ENCODE measurements around the gene NUBP2.
A peak's percentile ranks its signal among the peaks of the same experiment; 100 is the strongest.

The NUBP2 gene

DNA sequence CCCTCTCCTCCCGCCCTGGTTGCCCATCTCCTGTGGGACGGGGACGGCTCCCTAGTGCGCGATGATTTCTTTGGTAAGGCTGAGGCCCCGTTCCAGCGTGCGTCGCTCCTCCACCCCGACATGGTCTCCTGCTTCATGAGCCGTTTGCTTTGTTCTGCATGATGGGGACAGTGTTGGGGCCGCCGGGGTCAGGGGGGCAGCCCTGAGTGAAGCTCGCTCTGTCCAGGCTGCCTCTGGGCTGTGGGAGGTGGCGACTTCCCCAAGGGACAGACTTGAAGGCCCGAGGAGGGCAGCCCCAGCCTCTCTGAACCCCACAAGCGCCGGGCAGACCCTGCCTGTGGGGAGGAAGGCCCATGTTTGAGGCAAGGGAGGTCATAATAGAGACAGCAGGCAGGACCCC is 23.8 kb upstream of the NUBP2 start:
- DNase-seq (ENCODE audit: low read depth in 2 of 2): no peak

DNA sequence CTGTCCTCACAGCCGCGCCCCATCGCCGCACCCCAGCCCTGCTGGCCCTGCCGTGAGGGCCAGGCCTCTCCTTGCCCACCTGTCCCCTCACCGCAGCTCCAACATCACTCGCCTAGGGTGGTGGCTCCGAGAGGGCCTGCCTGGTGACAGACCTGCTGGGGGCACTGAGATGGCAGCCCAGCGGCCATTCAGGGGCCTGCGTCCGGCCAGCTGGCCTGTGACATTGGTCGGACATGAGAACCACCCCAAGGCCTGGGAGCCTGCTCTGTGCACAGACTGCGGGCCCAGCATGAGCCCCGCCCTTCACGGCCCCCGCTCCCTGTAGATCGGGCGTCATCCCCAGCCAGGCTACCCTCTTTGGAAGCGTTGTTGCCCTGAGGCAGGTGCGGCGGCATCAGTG is 23.2 kb upstream of the NUBP2 start:
- no peak for DNase-seq (ENCODE audit: low read depth in 2 of 2)

DNA sequence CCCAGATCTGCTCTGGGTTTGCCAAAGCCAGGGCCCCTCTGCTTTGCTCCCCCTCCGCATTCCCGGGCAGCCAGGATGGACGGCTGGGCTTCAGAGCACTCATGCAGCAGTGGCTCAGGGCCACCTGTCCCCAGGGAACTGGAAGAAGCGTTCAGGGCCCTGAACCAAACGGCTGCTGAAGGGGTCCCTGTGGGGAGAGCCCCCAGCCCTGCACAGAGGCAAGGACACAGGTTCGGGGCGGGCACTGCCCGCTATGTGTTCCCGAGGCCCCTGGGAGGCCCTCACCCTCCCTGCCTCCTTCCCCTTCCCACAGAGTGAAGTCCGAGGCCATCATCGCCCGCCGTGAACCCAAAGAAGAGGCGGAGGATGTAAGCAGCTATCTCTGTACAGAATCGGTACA is 21.8 kb upstream of the NUBP2 start:
- DNase-seq (ENCODE audit: low read depth in 2 of 2): no peak

DNA sequence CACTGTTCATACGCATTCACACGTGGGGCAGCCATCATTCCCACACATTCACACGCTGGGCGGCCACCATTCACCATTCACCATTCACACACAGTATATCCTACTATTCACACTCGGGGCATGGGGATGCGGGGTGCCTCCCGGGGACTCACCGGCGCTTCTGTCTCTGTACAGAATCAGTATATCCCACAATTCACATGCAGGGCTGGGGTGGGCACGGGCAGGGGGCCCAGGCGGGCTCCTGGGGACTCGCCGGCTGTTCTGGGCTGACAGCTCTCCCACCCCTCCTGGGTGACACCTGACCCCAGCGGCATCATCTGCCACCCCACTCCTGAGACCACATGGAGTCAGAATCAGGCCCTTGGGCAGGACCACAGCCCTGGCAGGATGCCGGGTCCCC is 21.0 kb upstream of the NUBP2 start:
- no peak for DNase-seq (ENCODE audit: low read depth in 2 of 2)

DNA sequence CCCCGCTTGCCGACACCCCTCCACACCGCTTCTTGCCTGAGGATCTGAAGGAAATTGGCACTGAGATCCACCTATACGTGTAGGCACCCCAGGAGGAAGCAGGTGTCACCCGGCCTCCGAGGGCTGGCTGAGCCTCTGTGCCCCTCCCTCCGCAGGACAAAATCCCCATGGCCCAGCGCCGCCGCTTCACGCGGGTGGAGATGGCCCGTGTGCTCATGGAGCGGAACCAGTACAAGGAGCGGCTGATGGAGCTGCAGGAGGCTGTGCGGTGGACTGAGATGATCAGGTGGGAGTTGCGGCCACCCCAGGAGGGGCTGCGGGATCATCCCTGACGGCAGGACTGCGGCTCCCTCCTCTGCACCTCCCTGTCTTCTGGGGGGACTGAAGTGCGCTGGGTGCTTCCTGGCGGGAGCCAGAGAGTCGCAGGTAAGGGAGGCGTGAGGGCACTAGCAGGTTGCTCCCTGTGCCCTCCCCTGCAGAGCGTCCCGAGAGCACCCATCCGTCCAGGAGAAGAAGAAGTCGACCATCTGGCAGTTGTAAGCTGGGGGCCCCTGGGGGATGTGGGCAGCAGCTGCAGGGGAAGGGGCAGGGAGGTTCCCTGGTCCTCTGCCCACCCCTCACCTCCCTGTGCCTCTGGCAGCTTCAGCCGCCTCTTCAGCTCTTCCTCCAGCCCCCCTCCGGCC is 20.4 kb upstream of the NUBP2 start:
- DNase-seq (ENCODE audit: low read depth in 2 of 2): no peak

DNA sequence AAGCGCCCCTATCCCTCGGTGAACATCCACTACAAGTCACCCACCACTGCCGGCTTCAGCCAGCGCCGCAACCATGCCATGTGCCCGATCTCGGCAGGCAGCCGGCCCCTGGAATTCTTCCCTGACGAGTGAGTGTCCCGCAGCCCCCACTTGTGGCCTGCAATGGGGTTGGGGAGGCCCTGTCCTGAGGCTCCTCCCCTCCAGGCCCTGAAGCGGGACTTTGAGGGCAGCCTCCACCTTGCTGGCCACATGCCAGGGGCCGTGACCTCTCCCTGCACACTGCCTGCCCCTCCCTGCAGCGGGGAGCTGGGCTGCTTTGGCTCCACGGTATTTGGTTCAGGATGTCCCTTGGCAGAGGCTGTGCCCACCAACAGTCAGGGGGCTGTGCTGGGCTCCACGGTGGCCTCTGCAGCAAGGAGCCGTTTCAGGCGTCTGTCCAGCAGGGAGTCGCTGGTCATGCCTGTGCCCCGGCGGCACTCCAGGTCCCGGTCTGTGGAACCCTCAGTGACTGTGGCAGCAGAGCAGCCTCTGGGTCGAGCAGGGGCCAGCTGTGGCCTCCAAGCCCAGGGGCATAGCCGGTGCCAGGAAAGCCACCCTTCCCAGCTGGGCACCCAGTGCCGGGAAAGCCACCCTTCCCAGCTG is 19.8 kb upstream of the NUBP2 start:
- DNase-seq (ENCODE audit: low read depth in 2 of 2): no peak

DNA sequence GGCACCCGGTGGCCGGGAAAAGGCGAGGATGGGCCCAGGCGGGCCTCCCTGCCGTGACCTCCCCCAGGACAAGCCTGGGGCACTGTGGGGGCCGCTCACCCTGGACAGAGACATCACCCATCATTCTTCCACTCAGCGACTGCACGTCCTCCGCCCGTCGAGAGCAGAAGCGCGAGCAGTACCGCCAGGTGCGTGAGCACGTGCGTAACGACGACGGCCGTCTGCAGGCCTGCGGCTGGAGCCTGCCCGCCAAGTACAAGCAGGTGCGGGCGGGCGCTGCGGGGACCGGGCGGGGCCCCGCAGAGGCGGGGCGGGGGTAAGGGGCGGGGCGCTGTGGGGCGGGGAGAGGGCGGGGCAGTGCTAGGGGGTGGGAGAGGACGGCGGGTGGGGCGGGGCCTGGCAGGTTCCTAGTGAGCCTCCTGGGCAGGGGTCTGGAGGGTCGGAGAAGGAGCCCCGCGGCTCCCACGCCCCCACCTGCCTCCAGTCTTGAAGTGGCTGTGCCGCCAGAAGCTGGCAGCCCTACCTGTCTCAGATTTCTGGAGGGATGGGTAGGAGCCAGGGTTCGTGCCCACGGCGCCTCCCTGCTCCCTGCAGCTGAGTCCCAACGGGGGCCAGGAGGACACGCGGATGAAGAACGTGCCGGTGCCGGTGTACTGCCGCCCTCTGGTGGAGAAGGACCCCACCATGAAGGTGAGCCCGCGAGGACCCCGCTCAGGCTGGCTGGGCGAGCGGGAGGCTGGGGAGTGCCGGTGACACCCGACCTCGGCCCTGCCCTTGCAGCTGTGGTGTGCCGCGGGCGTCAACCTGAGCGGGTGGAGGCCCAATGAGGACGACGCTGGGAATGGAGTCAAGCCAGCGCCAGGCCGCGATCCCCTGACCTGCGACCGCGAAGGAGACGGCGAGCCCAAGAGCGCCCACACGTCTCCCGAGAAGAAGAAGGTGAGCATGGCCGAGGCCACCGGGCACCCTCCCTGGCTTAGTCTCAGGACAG is 18.9 kb upstream of the NUBP2 start:
- DNase-seq (ENCODE audit: low read depth in 2 of 2): no peak

DNA sequence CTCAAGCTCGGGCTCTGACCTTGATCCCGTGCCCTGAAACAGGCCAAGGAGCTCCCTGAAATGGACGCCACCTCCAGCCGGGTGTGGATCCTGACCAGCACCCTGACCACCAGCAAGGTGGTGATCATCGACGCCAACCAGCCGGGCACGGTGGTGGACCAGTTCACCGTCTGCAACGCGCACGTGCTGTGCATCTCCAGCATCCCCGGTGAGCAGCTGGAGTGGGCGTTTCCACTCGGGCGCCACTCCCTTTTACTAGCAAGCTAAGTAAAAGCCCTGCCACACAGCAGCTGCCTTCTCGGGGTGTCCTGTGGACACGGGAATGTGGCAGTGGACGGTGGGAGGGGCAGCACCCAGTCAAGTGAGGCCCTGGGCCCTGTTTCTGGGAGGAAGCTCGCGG is 17.8 kb upstream of the NUBP2 start:
- no peak for DNase-seq (ENCODE audit: low read depth in 2 of 2)

DNA sequence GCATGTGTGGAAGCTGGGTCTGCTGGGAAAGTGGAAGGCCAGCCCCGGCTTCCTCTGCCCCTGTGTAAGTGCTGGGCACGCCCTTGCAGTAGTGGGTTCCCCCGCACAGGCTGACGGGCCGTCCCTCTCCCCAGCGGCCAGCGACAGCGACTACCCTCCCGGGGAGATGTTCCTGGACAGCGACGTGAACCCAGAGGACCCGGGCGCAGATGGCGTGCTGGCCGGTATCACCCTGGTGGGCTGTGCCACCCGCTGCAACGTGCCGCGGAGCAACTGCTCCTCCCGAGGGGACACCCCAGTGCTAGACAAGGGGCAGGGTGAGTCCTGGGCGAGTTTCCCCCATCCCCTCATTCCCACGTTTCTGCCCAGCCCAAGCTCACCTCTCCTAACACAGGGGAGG is 16.9 kb upstream of the NUBP2 start:
- DNase-seq (ENCODE audit: low read depth in 2 of 2): no peak

DNA sequence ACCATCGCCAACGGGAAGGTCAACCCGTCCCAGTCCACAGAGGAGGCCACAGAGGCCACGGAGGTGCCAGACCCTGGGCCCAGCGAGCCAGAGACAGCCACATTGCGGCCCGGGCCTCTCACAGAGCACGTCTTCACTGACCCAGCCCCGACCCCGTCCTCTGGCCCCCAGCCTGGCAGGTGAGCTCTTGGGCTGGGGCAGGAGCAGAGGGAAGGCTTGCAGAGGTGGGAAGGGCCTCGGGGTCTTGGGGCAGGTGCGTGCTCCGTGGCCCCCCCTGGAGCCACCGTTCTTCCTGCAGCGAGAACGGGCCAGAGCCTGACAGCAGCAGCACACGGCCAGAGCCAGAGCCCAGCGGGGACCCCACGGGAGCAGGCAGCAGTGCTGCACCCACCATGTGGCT is 16.5 kb upstream of the NUBP2 start:
- DNase-seq (ENCODE audit: low read depth in 2 of 2): no peak

DNA sequence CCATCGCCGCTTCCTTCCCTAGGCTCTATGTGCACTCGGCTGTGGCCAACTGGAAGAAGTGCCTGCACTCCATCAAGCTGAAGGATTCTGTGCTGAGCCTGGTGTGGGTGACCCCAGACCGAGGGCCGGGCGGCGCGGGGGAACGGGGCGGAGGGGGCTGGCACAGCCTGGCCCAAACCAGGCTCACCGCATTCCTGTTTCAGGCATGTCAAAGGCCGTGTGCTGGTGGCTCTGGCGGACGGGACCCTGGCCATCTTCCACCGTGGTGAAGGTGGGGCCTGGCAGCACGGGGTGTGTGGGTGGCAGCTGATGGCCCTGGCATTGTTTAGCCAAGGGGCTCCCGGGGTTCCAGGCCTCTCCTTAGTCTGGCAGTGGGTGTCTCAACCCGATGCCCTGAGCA is 16.1 kb upstream of the NUBP2 start:
- DNase-seq (ENCODE audit: low read depth in 2 of 2): no peak

DNA sequence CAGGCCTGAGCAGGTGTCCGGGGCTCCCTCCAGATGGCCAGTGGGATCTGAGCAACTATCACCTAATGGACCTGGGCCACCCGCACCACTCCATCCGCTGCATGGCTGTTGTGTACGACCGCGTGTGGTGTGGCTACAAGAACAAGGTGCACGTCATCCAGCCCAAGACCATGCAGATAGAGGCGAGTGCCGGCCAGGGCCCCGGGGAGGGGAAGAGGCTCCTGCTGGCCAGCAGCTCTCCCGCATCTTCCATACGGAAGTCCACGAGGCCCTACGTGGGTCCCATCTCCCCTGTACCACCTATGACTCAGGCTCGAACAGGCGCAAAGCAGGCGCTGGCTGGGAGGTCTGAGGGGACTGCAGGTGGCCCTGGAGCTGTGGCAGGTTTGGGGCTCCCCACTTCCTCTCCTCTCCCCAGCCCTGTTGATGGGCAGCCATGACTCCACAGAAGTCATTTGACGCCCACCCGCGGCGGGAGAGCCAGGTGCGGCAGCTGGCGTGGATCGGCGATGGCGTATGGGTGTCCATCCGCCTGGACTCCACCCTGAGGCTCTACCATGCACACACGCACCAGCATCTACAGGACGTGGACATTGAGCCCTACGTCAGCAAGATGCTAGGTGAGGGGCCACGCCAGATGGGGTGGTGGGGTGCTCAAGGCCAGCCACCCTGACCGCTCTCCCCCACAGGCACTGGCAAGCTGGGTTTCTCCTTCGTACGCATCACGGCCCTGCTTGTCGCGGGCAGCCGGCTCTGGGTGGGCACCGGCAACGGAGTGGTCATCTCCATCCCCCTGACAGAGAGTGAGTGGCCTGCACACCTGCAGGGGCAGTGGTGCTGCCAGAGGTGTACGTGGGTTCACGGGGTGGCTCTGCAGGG is 15.4 kb upstream of the NUBP2 start:
- DNase-seq (ENCODE audit: low read depth in 2 of 2): no peak

DNA sequence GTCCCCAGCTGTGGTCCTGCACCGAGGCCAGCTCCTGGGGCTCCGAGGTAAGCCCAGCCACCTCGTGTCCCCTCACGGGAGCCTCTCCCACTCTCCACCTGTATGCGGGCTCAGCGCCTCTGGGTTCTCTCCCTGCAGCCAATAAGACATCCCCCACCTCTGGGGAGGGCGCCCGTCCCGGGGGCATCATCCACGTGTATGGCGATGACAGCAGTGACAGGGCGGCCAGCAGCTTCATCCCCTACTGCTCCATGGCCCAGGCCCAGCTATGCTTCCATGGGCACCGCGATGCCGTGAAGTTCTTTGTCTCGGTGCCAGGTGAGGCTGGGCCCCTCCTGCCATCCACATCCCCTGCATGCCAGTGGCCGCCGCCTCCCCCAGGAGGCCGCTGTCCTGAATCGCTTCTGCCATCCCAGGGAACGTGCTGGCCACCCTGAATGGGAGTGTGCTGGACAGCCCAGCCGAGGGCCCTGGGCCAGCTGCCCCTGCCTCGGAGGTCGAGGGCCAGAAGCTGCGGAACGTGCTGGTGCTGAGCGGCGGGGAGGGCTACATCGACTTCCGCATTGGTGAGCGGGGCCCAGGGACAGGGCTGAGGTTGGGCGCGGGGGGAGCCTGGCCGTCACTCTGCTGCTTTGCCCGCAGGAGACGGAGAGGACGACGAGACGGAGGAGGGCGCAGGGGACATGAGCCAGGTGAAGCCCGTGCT is 14.5 kb upstream of the NUBP2 start:
- DNase-seq (ENCODE audit: low read depth in 2 of 2): no peak

DNA sequence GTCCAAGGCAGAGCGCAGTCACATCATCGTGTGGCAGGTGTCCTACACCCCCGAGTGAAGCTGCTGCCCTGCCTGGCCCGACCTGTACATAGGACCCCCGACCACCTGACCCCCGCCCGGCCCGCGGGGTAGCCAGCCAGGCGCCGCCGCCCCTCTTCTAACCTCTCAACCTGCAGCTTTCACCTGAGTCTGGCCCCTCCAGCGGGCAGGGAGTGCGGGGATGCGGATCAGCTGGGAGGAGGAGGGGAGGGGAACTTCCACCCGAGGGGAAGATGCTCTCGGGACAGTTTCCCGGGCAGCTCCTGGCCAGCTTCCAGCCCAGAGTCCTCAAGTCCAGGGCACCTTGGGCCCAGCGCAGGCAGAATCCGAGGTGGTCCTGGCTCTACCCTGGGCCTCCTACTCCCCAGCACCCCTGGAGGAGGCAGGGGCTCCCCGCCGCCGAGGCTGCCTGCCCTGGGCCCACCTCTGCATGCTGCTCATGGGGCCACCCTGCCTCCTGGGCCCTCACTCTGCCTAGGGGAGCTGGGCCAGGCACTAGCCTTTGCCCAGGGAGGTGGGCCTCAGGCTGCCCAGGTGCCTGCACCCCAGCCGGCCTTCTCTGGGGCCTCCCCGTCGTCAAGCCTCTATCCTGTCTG is 13.9 kb upstream of the NUBP2 start:
- DNase-seq (ENCODE audit: low read depth in 2 of 2): no peak

DNA sequence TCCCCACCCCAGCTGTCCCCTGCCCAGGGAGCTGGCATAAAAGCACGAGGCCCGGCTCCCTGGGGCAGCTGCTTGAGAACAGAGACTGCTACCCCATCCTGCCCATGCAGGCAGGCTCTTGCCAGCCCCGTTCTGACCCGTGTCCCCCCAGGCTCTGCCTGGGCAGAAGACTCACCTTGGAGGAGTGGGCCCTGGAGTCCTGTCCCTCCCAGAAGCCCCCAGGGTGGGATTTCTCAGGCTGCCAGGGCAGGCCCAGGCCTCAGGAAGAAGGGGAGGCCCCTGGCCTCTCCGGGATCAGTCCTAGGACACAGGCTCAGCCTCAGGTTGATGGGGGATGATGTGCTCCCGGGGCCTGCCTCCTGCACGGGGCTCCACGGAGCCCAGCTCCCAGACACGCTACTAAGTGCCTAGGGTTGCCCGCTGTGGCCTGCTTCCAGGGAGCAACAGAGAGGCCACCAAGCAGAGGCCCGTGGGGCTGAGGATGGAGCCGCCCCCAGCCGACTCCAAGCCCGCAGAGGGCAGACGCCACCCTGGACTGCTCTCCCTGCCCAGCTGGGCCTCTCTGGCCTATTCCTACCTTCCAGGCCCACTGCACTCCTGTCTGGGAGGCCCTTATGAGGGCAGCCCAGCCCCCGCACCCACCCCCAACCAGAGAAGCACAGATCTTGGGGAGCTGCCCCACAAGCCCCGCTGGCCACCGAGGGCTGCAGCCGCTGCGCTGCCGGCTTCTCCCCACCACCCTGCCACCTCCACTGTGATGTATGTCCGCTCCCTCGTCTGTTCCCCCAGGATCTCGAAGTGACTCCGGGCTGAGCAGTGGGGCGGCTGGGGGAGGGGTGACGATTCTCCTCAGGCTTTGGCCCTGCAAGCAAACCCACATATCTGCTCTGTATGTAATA is 13.1 kb upstream of the NUBP2 start:
- DNase-seq (ENCODE audit: low read depth in 2 of 2): no peak

DNA sequence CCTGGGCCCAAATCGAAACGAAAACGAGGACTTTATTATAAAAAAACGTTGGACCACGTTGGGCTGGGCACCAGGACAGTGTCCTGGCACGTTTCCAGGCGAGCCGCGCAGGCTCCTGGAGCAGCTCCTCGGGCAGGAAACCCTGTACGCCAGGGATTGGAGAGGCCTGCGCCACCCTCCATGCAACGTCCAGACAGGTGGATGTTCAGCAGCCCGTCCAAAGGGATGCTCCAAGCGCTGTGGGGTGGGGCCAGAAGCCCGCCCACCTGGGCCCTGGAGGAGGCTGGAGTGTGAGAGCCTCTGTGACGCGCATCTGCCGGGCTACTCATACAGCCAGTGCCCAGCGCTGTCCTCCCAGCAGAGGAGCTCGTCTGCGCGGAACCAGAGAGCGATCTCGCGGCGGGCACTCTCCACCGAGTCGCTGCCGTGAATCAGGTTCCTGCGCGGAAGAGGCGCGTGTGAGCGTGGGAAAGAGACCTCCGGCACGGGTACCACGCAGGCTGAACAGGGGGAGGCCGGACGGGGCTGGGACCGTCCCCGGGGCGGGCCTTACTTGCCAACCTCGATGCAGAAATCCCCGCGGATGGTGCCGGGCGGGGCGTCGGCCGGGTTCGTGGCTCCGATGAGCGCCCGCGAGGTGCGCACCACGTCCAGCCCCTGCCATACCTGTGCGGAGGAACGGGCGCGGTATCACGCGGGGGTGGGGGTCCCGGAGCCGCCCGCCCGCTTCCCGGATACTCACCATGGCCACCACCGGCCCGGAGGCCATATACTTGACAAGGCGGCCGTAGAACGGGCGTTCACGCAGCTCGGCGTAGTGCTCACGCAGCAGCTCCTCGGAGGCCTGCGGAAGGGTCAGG is 12.2 kb upstream of the NUBP2 start:
- DNase-seq (ENCODE audit: low read depth in 2 of 2): peak in 1 of 2 experiments; percentile 51

DNA sequence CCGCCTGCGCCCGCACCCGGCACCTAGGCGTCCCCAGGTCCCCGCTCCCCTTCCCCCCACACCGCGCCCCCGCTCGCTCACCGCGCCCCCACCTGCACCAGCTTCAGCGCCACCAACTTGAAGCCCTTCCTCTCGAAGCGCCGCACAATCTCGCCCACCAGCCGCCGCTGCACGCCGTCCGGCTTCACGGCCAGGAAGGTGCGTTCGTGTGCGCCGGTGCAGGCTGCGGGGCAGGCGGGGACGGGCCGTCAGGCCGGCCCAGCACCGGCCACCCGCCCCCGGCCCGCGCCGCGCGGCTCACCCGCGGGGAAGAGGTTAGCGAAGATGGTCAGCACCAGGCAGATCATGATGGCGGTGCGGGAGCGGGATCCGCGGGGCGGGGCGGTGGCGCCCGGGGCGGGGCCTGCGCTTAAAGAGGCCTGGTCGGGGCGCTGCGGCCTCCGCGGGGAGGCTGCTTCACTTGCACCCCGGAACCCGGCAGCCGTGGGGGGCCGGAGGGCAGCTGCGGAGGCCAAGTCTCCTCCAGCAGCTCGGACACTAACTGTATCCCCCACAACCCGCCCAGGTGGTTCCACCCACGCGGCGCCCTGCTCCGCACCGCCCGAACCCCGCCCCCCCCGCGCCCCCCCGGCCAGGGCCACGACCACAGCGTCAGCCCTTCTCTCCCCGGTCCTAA is 11.4 kb upstream of the NUBP2 start, which contains the start of gene NME3:
NME3 (minus strand) TSS at position 356 of the 676 bp plus-strand sequence; CDS start at position 347, 9 bp downstream.
- peak; percentile 55 to 77 for DNase-seq (ENCODE audit: low read depth in 2 of 2)

DNA sequence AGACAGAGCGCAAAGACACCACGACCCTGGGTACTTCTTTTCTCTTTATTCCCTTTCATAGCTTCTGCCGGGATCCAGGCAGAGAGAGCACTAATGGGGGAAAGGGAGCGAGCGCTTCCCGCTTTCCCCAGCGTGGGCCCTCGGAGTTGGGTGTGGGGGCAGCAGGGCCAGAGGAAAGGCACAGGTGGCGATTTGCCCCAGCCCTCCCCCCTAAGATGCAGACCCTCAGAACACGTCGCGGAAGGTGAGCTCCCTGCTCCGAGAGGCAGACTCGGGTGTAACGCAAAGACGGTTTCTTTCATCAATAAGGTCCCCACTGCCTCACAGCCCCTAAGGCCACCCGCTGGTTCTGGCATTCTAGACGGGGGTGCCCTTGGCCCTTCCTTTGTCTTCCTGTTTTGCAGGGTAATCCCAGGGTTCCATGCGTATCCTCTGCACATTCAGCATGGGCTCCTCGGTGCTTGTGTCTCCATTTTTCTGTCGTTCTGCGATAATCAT is 10.8 kb upstream of the NUBP2 start:
- DNase-seq (ENCODE audit: low read depth in 2 of 2): no peak

All from stimulated activated CD4-positive, alpha-beta T cell treated with anti-CD3 and anti-CD28 coated beads, Interleukin-12 subunit alpha, Interleukin-12 subunit beta, amount 100 ng/mL, for 24 hours (primary cell).